Vagina (tissue), 2 donors: ENCODE data around the gene LRRC49.

Source experiments
- CTCF ChIP-seq, 3 experiments: fragments of 450-650 bp in 2 of 3; fragments of 200-600 bp in 1 of 3; sonication (generic) in 1 of 3; IDR thresholded peaks; one replicate each; pipeline ENCODE4 v1.5.1; 2017 to 2019; ENCODE audit warnings: antibody characterized with exemption in 3 of 3, mild to moderate bottlenecking in 2 of 3, moderate library complexity in 2 of 3
- POLR2A ChIP-seq, 2 donors: fragments of 450-650 bp; IDR thresholded peaks; one replicate each; pipeline ENCODE4 v1.6.1; 2017; ENCODE audit warnings: antibody characterized with exemption in 2 of 2, mild to moderate bottlenecking in 2 of 2, moderate library complexity in 2 of 2
- POLR2AphosphoS5 ChIP-seq, 2 donors: sonication (generic); formaldehyde crosslinking; IDR thresholded peaks; one replicate each; pipeline ENCODE4 v1.9.0; 2017; ENCODE audit warnings: antibody characterized with exemption in 2 of 2, mild to moderate bottlenecking in 2 of 2, low read depth in 1 of 2; ENCODE audit not compliant: insufficient read depth in 1 of 2

GRCh38 chr15:70998319-70998718 is 105.7 kb downstream of the LRRC49 start:
- no peak for TF ChIP-seq CTCF (IDR thresholded peaks at IDR 0.05)
- no peak for TF ChIP-seq POLR2AphosphoS5 (IDR thresholded peaks at IDR 0.05; ENCODE audit: insufficient read depth in 1 of 2, low read depth in 1 of 2)
- no peak for TF ChIP-seq POLR2A (IDR thresholded peaks at IDR 0.05)
